ENCODE results near the gene ZC3HAV1. TPM values are rescaled to one million over a fixed set of nuclear protein-coding genes. Genes with fewer than 3 reads are reported as not detected.

Gene ZC3HAV1
- total RNA-seq, 1 donor from 2014 or later = 11.0 TPM

DNA sequence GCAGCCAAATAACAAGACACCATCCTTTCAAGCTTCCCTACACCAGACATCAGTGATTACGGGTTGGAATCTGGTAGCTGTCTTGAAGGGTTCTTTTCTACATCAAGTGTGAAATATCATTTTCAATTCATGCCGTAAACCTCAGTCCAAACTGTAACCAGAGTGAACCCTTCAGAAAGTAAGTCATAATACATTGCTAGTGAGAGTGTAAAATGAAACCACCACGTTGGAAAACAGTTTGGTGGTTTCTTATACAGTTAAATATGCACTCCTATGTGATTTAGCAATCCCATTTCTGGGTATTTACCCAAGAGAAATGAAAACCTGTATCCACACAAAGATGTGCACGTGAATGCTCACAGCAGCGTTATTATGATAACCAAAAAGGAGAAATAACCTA, 48.1 kb downstream of the ZC3HAV1 start:
- H3K4me3 Mint-ChIP-seq = no peak overlapping the region
- Histone ChIP-seq H3K4me1 (no peaks in the 10 kb centered on the region), H3K9me3 (ENCODE audit: low read depth) (no peaks in the 10 kb centered on the region), H3K27ac (no peak overlapping the region), H3K79me2 (ENCODE audit: low read depth) (no peaks in the 10 kb centered on the region), H3K4me2 (no peak overlapping the region), H4K20me1 (ENCODE audit: low read depth) (no peaks in the 10 kb centered on the region), H3K27me3 (no peaks in the 10 kb centered on the region), H2AFZ (replicated peaks) (no peak overlapping the region), H3K36me3 (no peaks in the 10 kb centered on the region), H3K9ac (no peak overlapping the region), H3F3A (ENCODE audit: low read depth) (no peaks in the 10 kb centered on the region), H3K4me3 (no peak overlapping the region)
- H3K27me3 Mint-ChIP-seq (ENCODE audit: insufficient read depth, low read depth) = peaks cover 7% of the 10 kb centered on the region
- no peaks in the 10 kb centered on the region for H3K4me1 Mint-ChIP-seq
- no peak for DNase-seq (ENCODE audit: low spot score)
- H3K27ac Mint-ChIP-seq = no peak overlapping the region
- H3K9me3 Mint-ChIP-seq = no peaks in the 10 kb centered on the region
- no peak for TF ChIP-seq EZH2phosphoT487 (IDR thresholded peaks at IDR 0.05)
- no peak for TF ChIP-seq EZH2 (IDR thresholded peaks at IDR 0.05)
- TF ChIP-seq, protein P1, sequence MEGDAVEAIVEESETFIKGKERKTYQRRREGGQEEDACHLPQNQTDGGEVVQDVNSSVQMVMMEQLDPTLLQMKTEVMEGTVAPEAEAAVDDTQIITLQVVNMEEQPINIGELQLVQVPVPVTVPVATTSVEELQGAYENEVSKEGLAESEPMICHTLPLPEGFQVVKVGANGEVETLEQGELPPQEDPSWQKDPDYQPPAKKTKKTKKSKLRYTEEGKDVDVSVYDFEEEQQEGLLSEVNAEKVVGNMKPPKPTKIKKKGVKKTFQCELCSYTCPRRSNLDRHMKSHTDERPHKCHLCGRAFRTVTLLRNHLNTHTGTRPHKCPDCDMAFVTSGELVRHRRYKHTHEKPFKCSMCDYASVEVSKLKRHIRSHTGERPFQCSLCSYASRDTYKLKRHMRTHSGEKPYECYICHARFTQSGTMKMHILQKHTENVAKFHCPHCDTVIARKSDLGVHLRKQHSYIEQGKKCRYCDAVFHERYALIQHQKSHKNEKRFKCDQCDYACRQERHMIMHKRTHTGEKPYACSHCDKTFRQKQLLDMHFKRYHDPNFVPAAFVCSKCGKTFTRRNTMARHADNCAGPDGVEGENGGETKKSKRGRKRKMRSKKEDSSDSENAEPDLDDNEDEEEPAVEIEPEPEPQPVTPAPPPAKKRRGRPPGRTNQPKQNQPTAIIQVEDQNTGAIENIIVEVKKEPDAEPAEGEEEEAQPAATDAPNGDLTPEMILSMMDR (IDR thresholded peaks at IDR 0.05) = no peak
- H3K36me3 Mint-ChIP-seq = peaks cover 2% of the 10 kb centered on the region

DNA sequence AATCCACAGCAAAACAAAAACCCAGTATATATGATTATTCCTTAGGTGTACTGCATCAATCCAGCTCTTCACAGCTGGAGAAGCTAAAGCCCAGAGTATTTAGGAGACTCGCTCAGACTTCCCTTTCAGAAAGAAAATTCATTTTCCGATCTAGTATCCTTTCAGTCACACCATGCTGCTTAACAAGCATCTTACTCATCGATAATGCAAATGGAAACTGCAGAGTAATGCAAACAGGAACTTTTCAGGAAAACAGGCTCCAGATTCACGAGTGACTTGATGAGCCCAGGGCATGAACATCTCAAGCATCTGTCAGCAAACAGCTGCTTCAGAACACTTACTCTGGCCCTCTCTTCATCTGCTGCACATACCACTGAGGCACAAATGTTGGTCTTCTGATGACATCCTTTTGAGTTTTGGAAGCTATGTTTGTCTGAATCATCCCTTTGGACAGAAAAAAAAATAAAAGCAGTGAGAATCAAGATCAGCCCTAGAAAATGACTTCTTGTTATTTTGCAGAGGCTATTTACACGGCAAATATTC, 48.8 kb downstream of the ZC3HAV1 start:
- TF ChIP-seq, protein P1 (IDR thresholded peaks at IDR 0.05) = no peak
- no peak for TF ChIP-seq EZH2 (IDR thresholded peaks at IDR 0.05)
- TF ChIP-seq EZH2phosphoT487 (IDR thresholded peaks at IDR 0.05) = no peak
- H3K27me3 Mint-ChIP-seq (ENCODE audit: insufficient read depth, low read depth) = peaks cover 8% of the 10 kb centered on the region

DNA sequence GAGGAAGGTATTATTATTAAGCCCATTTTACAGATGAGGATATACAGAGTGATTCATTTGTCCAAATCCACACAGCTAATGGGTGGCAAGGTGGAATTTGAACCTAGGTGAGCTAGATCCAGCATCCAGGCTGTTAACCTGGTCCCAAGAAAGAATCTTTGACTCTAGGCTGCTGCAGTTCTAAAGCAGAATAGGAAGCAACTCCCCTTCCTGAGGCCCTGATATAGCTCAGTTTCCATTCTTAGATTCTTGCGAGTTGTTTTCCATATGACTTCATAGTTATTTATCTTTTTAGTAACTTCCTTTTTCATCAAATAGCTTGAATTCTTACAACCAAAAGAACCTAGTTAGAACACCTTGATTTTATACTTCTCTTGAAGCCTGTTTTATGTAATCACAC, 49.6 kb downstream of the ZC3HAV1 start:
- H3K36me3 Mint-ChIP-seq = peaks cover 2% of the 10 kb centered on the region
- no peak overlapping the region for H3K4me3 ChIP-seq
- no peak for DNase-seq (ENCODE audit: low spot score)

More for the DNA sequence above, 48.8 kb downstream of the ZC3HAV1 start:
- no peak overlapping the region for H3K27ac ChIP-seq
- H2AFZ ChIP-seq (replicated peaks) = no peak overlapping the region
- no peaks in the 10 kb centered on the region for H3K9me3 ChIP-seq (ENCODE audit: low read depth)
- Mint-ChIP-seq H3K27ac (no peak overlapping the region), H3K36me3 (peaks cover 2% of the 10 kb centered on the region), H3K4me3 (no peak overlapping the region), H3K9me3 (no peaks in the 10 kb centered on the region), H3K4me1 (no peaks in the 10 kb centered on the region)
- no peak overlapping the region for H3K4me3 ChIP-seq
- no peaks in the 10 kb centered on the region for H3K79me2 ChIP-seq (ENCODE audit: low read depth)
- H3K9ac ChIP-seq = no peak overlapping the region
- no peak for DNase-seq (ENCODE audit: low spot score)
- no peaks in the 10 kb centered on the region for H3F3A ChIP-seq (ENCODE audit: low read depth)
- no peaks in the 10 kb centered on the region for H4K20me1 ChIP-seq (ENCODE audit: low read depth)
- no peaks in the 10 kb centered on the region for H3K27me3 ChIP-seq
- H3K36me3 ChIP-seq = no peaks in the 10 kb centered on the region
- no peak overlapping the region for H3K4me2 ChIP-seq
- no peaks in the 10 kb centered on the region for H3K4me1 ChIP-seq

More for the DNA sequence above, 49.6 kb downstream of the ZC3HAV1 start:
- H3K27me3 ChIP-seq = no peaks in the 10 kb centered on the region
- Mint-ChIP-seq H3K27ac (no peak overlapping the region), H3K4me1 (no peaks in the 10 kb centered on the region), H3K4me3 (no peak overlapping the region), H3K9me3 (no peaks in the 10 kb centered on the region), H3K27me3 (ENCODE audit: insufficient read depth, low read depth) (peaks cover 7% of the 10 kb centered on the region)
- no peak overlapping the region for H3K27ac ChIP-seq
- no peak overlapping the region for H3K4me2 ChIP-seq
- H3K4me1 ChIP-seq = no peaks in the 10 kb centered on the region
- no peaks in the 10 kb centered on the region for H3K9me3 ChIP-seq (ENCODE audit: low read depth)
- no peaks in the 10 kb centered on the region for H3F3A ChIP-seq (ENCODE audit: low read depth)
- H4K20me1 ChIP-seq (ENCODE audit: low read depth) = no peaks in the 10 kb centered on the region
- H3K79me2 ChIP-seq (ENCODE audit: low read depth) = no peaks in the 10 kb centered on the region
- no peak overlapping the region for H2AFZ ChIP-seq (replicated peaks)
- H3K36me3 ChIP-seq = no peaks in the 10 kb centered on the region
- no peak overlapping the region for H3K9ac ChIP-seq
- TF ChIP-seq, protein P1 (IDR thresholded peaks at IDR 0.05) = no peak
